T-helper 2 cell treated with Interferon-gamma antibody and Interleukin-4, amounts not matched to agents 100 ng/mL and 5 ng/mL, for 36 hours (primary cell): ENCODE data around the gene KRTAP10-7. TPM values are rescaled to one million over a fixed set of nuclear protein-coding genes. Genes with fewer than 3 reads are reported as not detected.
"Not testable (repeated sequence)": the region's sequence is repeated elsewhere in the genome, so short reads cannot be mapped to it uniquely, and the experiment has no call there.

Source experiments
- intact Hi-C: fragments of 100-400 bp; cut with micrococcal nuclease; formaldehyde crosslinking; loops from one replicate; pipeline ENCODE4 v1.15.1; 2023
- total RNA-seq: library from RNA; stranded (reverse); gene quantifications from 2 replicates; pipeline ENCODE4 v1.2.3, GENCODE V29; 2022

Gene KRTAP10-7
- not detected in 2 replicates for total RNA-seq

- intact Hi-C loops = not testable (repeated sequence)
Observed at GRCh38 chr21:44600118-44600978, at the start of gene KRTAP10-7. KRTAP10-7 (plus strand) TSS chr21:44600597; CDS start chr21:44600622, 25 bp downstream.

- intact Hi-C loops = no loop called here
Observed at GRCh38 chr21:44550807-44551206, 49.6 kb upstream of the KRTAP10-7 start.

- intact Hi-C loops = no loop called here
Observed at GRCh38 chr21:44551340-44551961, 48.9 kb upstream of the KRTAP10-7 start, which contains the start of gene KRTAP10-2. KRTAP10-2 (minus strand) TSS chr21:44551505; CDS start chr21:44551458, 47 bp downstream.

- intact Hi-C loops = no loop called here
Observed at GRCh38 chr21:44552136-44552535, 48.3 kb upstream of the KRTAP10-7 start.

GRCh38 chr21:44552681-44553080 lies 47.7 kb upstream of the KRTAP10-7 start:
- intact Hi-C loops = no loop called here

- intact Hi-C loops = no loop called here
Observed at GRCh38 chr21:44555200-44555875, 45.1 kb upstream of the KRTAP10-7 start.

- intact Hi-C loops = no loop called here
Observed at GRCh38 chr21:44556879-44557278, 43.5 kb upstream of the KRTAP10-7 start.

GRCh38 chr21:44557491-44558328 lies 42.7 kb upstream of the KRTAP10-7 start:
- intact Hi-C loops = no loop called here

- intact Hi-C loops = not testable (repeated sequence)
Observed at GRCh38 chr21:44558329-44558675, 42.1 kb upstream of the KRTAP10-7 start.

GRCh38 chr21:44558695-44559094 lies 41.7 kb upstream of the KRTAP10-7 start, which contains the start of gene KRTAP10-3:
KRTAP10-3 (minus strand) TSS chr21:44558795; CDS start chr21:44558715, 80 bp downstream.
- intact Hi-C loops = no loop called here

GRCh38 chr21:44564099-44564498 lies 36.3 kb upstream of the KRTAP10-7 start:
- intact Hi-C loops = no loop called here

GRCh38 chr21:44564886-44565598 lies 35.4 kb upstream of the KRTAP10-7 start:
- intact Hi-C loops = no loop called here

- intact Hi-C loops = no loop called here
Observed at GRCh38 chr21:44566403-44566802, 34.0 kb upstream of the KRTAP10-7 start.

- intact Hi-C loops = no loop called here
Observed at GRCh38 chr21:44567481-44568171, 32.8 kb upstream of the KRTAP10-7 start.

GRCh38 chr21:44568261-44568660 lies 32.1 kb upstream of the KRTAP10-7 start:
- intact Hi-C loops = no loop called here

GRCh38 chr21:44568667-44569556 lies 31.5 kb upstream of the KRTAP10-7 start:
- intact Hi-C loops = no loop called here

- intact Hi-C loops = no loop called here
Observed at GRCh38 chr21:44569861-44570517, 30.4 kb upstream of the KRTAP10-7 start.

GRCh38 chr21:44571296-44571695 lies 29.1 kb upstream of the KRTAP10-7 start:
- intact Hi-C loops = no loop called here
